ENCODE measurements around the gene LYRM1.
"Not testable (repeated sequence)": the region's sequence is repeated elsewhere in the genome, so short reads cannot be mapped to it uniquely, and the experiment has no call there.

LYRM1 gene

GRCh38 chr16:20928774-20929411 lies 28.3 kb downstream of the LYRM1 start:
- Histone ChIP-seq H3K27me3 (ENCODE audit: insufficient read depth, low read length, poor library complexity, severe bottlenecking) (no peaks in the 10 kb centered on the region), H3K4me1 (ENCODE audit: insufficient read depth, low read length, poor library complexity, severe bottlenecking) (no peaks in the 10 kb centered on the region), H3K4me2 (ENCODE audit: low read depth, low read length, poor library complexity, severe bottlenecking) (no peak overlapping the region), H3K36me3 (ENCODE audit: insufficient read depth, low read length) (peaks cover 3% of the 10 kb centered on the region; the same call in 1 of the 2 replicates), H2AFZ (ENCODE audit: low read length) (no peak overlapping the region), H3K4me3 (ENCODE audit: low read length, poor library complexity, severe bottlenecking) (no peak overlapping the region), H3K9ac (ENCODE audit: low read depth, low read length, poor library complexity, severe bottlenecking) (no peak overlapping the region), H3K9me3 (ENCODE audit: insufficient read depth, low read depth, low read length) (no peaks in the 10 kb centered on the region), H3F3A (ENCODE audit: low read depth) (no peaks in the 10 kb centered on the region), H4K20me1 (ENCODE audit: insufficient read depth, low read length, poor library complexity, severe bottlenecking) (no peaks in the 10 kb centered on the region), H3K9me2 (replicated peaks; ENCODE audit: low read depth, low read length) (no peaks in the 10 kb centered on the region), H3K79me2 (ENCODE audit: insufficient read depth, low read length) (no peaks in the 10 kb centered on the region)
- no peak for TF ChIP-seq CTCF (conservative IDR thresholded peaks at IDR 0.05; ENCODE audit: low read length)

- not testable (repeated sequence) for H3K4me1 ChIP-seq (ENCODE audit: insufficient read depth, low read length, poor library complexity, severe bottlenecking); H3F3A ChIP-seq (ENCODE audit: low read depth); H3K9me3 ChIP-seq (ENCODE audit: insufficient read depth, low read depth, low read length); H2AFZ ChIP-seq (ENCODE audit: low read length); H3K27me3 ChIP-seq (ENCODE audit: insufficient read depth, low read length, poor library complexity, severe bottlenecking); H4K20me1 ChIP-seq (ENCODE audit: insufficient read depth, low read length, poor library complexity, severe bottlenecking); H3K4me3 ChIP-seq (ENCODE audit: low read length, poor library complexity, severe bottlenecking); H3K79me2 ChIP-seq (ENCODE audit: insufficient read depth, low read length); H3K4me2 ChIP-seq (ENCODE audit: low read depth, low read length, poor library complexity, severe bottlenecking); H3K9ac ChIP-seq (ENCODE audit: low read depth, low read length, poor library complexity, severe bottlenecking); H3K9me2 ChIP-seq (replicated peaks; ENCODE audit: low read depth, low read length); H3K36me3 ChIP-seq (ENCODE audit: insufficient read depth, low read length)
Observed at GRCh38 chr16:20929676-20930364, 29.2 kb downstream of the LYRM1 start.

- H4K20me1 ChIP-seq (ENCODE audit: insufficient read depth, low read length, poor library complexity, severe bottlenecking): no peaks in the 10 kb centered on the region
- H2AFZ ChIP-seq (ENCODE audit: low read length): no peak overlapping the region
- H3K4me1 ChIP-seq (ENCODE audit: insufficient read depth, low read length, poor library complexity, severe bottlenecking): no peaks in the 10 kb centered on the region
- H3K79me2 ChIP-seq (ENCODE audit: insufficient read depth, low read length): no peaks in the 10 kb centered on the region
- H3K27me3 ChIP-seq (ENCODE audit: insufficient read depth, low read length, poor library complexity, severe bottlenecking): no peaks in the 10 kb centered on the region
- H3K9ac ChIP-seq (ENCODE audit: low read depth, low read length, poor library complexity, severe bottlenecking): no peak overlapping the region
- TF ChIP-seq CTCF (conservative IDR thresholded peaks at IDR 0.05; ENCODE audit: low read length) (no peak), EZH2phosphoT487 (IDR thresholded peaks at IDR 0.05; ENCODE audit: borderline replicate concordance) (no peak)
- no peak overlapping the region for H3K4me2 ChIP-seq (ENCODE audit: low read depth, low read length, poor library complexity, severe bottlenecking)
- no peaks in the 10 kb centered on the region for H3K9me2 ChIP-seq (replicated peaks; ENCODE audit: low read depth, low read length)
- peaks cover 3% of the 10 kb centered on the region; the same call in 1 of the 2 replicates for H3K36me3 ChIP-seq (ENCODE audit: insufficient read depth, low read length)
- no peaks in the 10 kb centered on the region for H3F3A ChIP-seq (ENCODE audit: low read depth)
- H3K4me3 ChIP-seq (ENCODE audit: low read length, poor library complexity, severe bottlenecking): no peak overlapping the region
- H3K9me3 ChIP-seq (ENCODE audit: insufficient read depth, low read depth, low read length): no peaks in the 10 kb centered on the region
Observed at GRCh38 chr16:20930365-20930690, 29.8 kb downstream of the LYRM1 start.

- no peak overlapping the region for H3K4me3 ChIP-seq (ENCODE audit: low read length, poor library complexity, severe bottlenecking)
- H3K36me3 ChIP-seq (ENCODE audit: insufficient read depth, low read length): no peaks in the 10 kb centered on the region
- no peak overlapping the region for H3K4me2 ChIP-seq (ENCODE audit: low read depth, low read length, poor library complexity, severe bottlenecking)
- no peak overlapping the region for H3K9ac ChIP-seq (ENCODE audit: low read depth, low read length, poor library complexity, severe bottlenecking)
- H3K27me3 ChIP-seq (ENCODE audit: insufficient read depth, low read length, poor library complexity, severe bottlenecking): no peaks in the 10 kb centered on the region
- H3K79me2 ChIP-seq (ENCODE audit: insufficient read depth, low read length): no peaks in the 10 kb centered on the region
- no peaks in the 10 kb centered on the region for H3F3A ChIP-seq (ENCODE audit: low read depth)
- no peaks in the 10 kb centered on the region for H4K20me1 ChIP-seq (ENCODE audit: insufficient read depth, low read length, poor library complexity, severe bottlenecking)
- H3K9me3 ChIP-seq (ENCODE audit: insufficient read depth, low read depth, low read length): no peaks in the 10 kb centered on the region
- H2AFZ ChIP-seq (ENCODE audit: low read length): no peak overlapping the region
- TF ChIP-seq CTCF (conservative IDR thresholded peaks at IDR 0.05; ENCODE audit: low read length): no peak
- TF ChIP-seq EZH2phosphoT487 (IDR thresholded peaks at IDR 0.05; ENCODE audit: borderline replicate concordance): no peak
- H3K9me2 ChIP-seq (replicated peaks; ENCODE audit: low read depth, low read length): no peaks in the 10 kb centered on the region
- H3K4me1 ChIP-seq (ENCODE audit: insufficient read depth, low read length, poor library complexity, severe bottlenecking): no peaks in the 10 kb centered on the region
Observed at GRCh38 chr16:20931066-20931600, 30.6 kb downstream of the LYRM1 start.
